Mesendoderm (in vitro differentiated cells): ENCODE results near the gene DTX1.
A peak's percentile ranks its signal among the peaks of the same experiment; 100 is the strongest.

Experiments
- DNase-seq: peaks from one replicate; pipeline ENCODE4 v3.0.0; 2013
- H2AK5ac ChIP-seq: 2 replicates; pipeline ENCODE4 v1.6.1; 2013; ENCODE audit warnings: low read length, inconsistent platforms
- H2BK120ac ChIP-seq: 2 replicates; pipeline ENCODE4 v1.6.1; 2013; ENCODE audit warnings: low read depth, mild to moderate bottlenecking, low read length, moderate library complexity, mixed read lengths
- H2BK15ac ChIP-seq: replicated peaks from 2 replicates; pipeline ENCODE4 v1.6.1; 2013; ENCODE audit warnings: low read depth, mild to moderate bottlenecking, moderate library complexity
- H2BK5ac ChIP-seq: 2 replicates; pipeline ENCODE4 v1.6.1; 2013; ENCODE audit warnings: low read length, inconsistent platforms
- H3K18ac ChIP-seq: 2 replicates; pipeline ENCODE4 v1.6.1; 2013; ENCODE audit warnings: mild to moderate bottlenecking, low read length, mixed read lengths
- H3K23ac ChIP-seq: one replicate; pipeline ENCODE4 v1.6.1; 2013; ENCODE audit warnings: low read length
- H3K27ac ChIP-seq: 2 replicates; pipeline ENCODE4 v1.5.1; 2013; ENCODE audit warnings: low read depth, mild to moderate bottlenecking, inconsistent platforms, low read length, moderate library complexity
- H3K27me3 ChIP-seq: 2 replicates; pipeline ENCODE4 v1.6.1; 2013; ENCODE audit warnings: low read length, control low read depth, mild to moderate bottlenecking, inconsistent platforms; ENCODE audit not compliant: insufficient read depth, poor library complexity
- H3K36me3 ChIP-seq: 2 replicates; pipeline ENCODE4 v1.6.1; 2013; ENCODE audit warnings: low read length, inconsistent platforms; ENCODE audit not compliant: control insufficient read depth, insufficient read depth
- H3K4ac ChIP-seq: one replicate; pipeline ENCODE4 v1.6.1; 2013; ENCODE audit warnings: low read depth, mild to moderate bottlenecking, low read length, moderate library complexity
- H3K4me1 ChIP-seq: 2 replicates; pipeline ENCODE4 v1.6.1; 2013; ENCODE audit warnings: low read depth, low read length, inconsistent platforms; ENCODE audit not compliant: control insufficient read depth
- H3K4me2 ChIP-seq: 2 replicates; pipeline ENCODE4 v1.6.1; 2013; ENCODE audit warnings: low read length
- H3K4me3 ChIP-seq: 2 replicates; pipeline ENCODE4 v1.5.1; 2013; ENCODE audit warnings: mild to moderate bottlenecking, low read length
- H3K56ac ChIP-seq: one replicate; pipeline ENCODE4 v1.6.1; 2013; ENCODE audit warnings: low read length
- H3K79me1 ChIP-seq: 2 replicates; pipeline ENCODE4 v1.6.1; 2013; ENCODE audit warnings: low read length, inconsistent platforms
- H3K79me2 ChIP-seq: 2 replicates; pipeline ENCODE4 v1.6.1; 2013; ENCODE audit warnings: mild to moderate bottlenecking, low read length; ENCODE audit not compliant: control insufficient read depth, insufficient read depth
- H3K9ac ChIP-seq: 2 replicates; pipeline ENCODE4 v1.6.1; 2013; ENCODE audit warnings: low read length, inconsistent platforms
- H4K5ac ChIP-seq: one replicate; pipeline ENCODE4 v1.6.1; 2013; ENCODE audit warnings: low read length
- H4K8ac ChIP-seq: one replicate; pipeline ENCODE4 v1.6.1; 2013; ENCODE audit warnings: low read depth, mild to moderate bottlenecking, control low read depth, low read length, moderate library complexity
- WGBS: extraction: QIAGEN DNeasy Blood & Tissue Kit; methylation state at CpG from one replicate; pipeline ENCODE4 v1.1.7; 2013; ENCODE audit warnings: low lambda C conversion rate, missing lambda C conversion rate; ENCODE audit not compliant: insufficient coverage; ENCODE audit errors: extremely low coverage; 5-methylcytosine and 5-hydroxymethylcytosine counted together

Gene DTX1

GRCh38 chr12:113065126-113066007, 8.8 kb downstream of the DTX1 start:
- no peak overlapping the region for H2AK5ac ChIP-seq
- H3K36me3 ChIP-seq = no peaks in the 10 kb centered on the region
- H4K8ac ChIP-seq = no peak overlapping the region
- H2BK5ac ChIP-seq = no peak overlapping the region
- DNase-seq = peak; percentile 62
- H3K4me1 ChIP-seq = no peaks in the 10 kb centered on the region
- no peak overlapping the region for H3K18ac ChIP-seq
- WGBS = no CpG with 5 or more reads among the region's 31 CpGs
- H3K4me3 ChIP-seq = no peak overlapping the region
- H3K56ac ChIP-seq = no peak overlapping the region
- no peak overlapping the region for H3K23ac ChIP-seq
- H2BK15ac ChIP-seq = no peak overlapping the region
- no peak overlapping the region for H3K9ac ChIP-seq
- no peak overlapping the region for H4K5ac ChIP-seq
- peak overlapping the region; percentile 54 for H3K4me2 ChIP-seq
- no peaks in the 10 kb centered on the region for H3K79me1 ChIP-seq
- no peaks in the 10 kb centered on the region for H3K27me3 ChIP-seq
- no peak overlapping the region for H3K4ac ChIP-seq
- no peaks in the 10 kb centered on the region for H3K79me2 ChIP-seq
- no peak overlapping the region for H3K27ac ChIP-seq
- H2BK120ac ChIP-seq = no peak overlapping the region

GRCh38 chr12:113066813-113067400, 10.4 kb downstream of the DTX1 start:
- H3K9ac ChIP-seq = no peak overlapping the region
- no peak overlapping the region for H2BK5ac ChIP-seq
- no peaks in the 10 kb centered on the region for H3K79me2 ChIP-seq
- H3K23ac ChIP-seq = no peak overlapping the region
- no peak overlapping the region for H4K8ac ChIP-seq
- H3K36me3 ChIP-seq = no peaks in the 10 kb centered on the region
- no peak overlapping the region for H3K27ac ChIP-seq
- no peak overlapping the region for H4K5ac ChIP-seq
- no peaks in the 10 kb centered on the region for H3K4me1 ChIP-seq
- no peak for DNase-seq
- H3K18ac ChIP-seq = no peak overlapping the region
- no peak overlapping the region for H3K4me2 ChIP-seq
- H3K4me3 ChIP-seq = no peak overlapping the region
- no peak overlapping the region for H2BK120ac ChIP-seq
- no peaks in the 10 kb centered on the region for H3K27me3 ChIP-seq
- H2BK15ac ChIP-seq = no peak overlapping the region
- WGBS = no CpG with 5 or more reads among the region's 13 CpGs
- no peak overlapping the region for H3K4ac ChIP-seq
- H2AK5ac ChIP-seq = no peak overlapping the region
- no peak overlapping the region for H3K56ac ChIP-seq
- H3K79me1 ChIP-seq = no peaks in the 10 kb centered on the region

GRCh38 chr12:113067987-113068935, 11.7 kb downstream of the DTX1 start:
- Histone ChIP-seq H3K4me1 (no peaks in the 10 kb centered on the region), H2BK5ac (no peak overlapping the region), H2BK15ac (no peak overlapping the region), H3K4me2 (no peak overlapping the region), H2BK120ac (no peak overlapping the region), H4K5ac (no peak overlapping the region), H3K23ac (no peak overlapping the region), H3K79me1 (no peaks in the 10 kb centered on the region), H3K27ac (no peak overlapping the region), H3K36me3 (no peaks in the 10 kb centered on the region), H4K8ac (no peak overlapping the region), H2AK5ac (no peak overlapping the region), H3K56ac (no peak overlapping the region), H3K4me3 (no peak overlapping the region), H3K4ac (no peak overlapping the region), H3K27me3 (no peaks in the 10 kb centered on the region), H3K9ac (no peak overlapping the region), H3K79me2 (no peaks in the 10 kb centered on the region), H3K18ac (no peak overlapping the region)
- no CpG with 5 or more reads among the region's 10 CpGs for WGBS
- no peak for DNase-seq

- no peak for DNase-seq
- Histone ChIP-seq H3K79me2 (no peaks in the 10 kb centered on the region), H3K56ac (no peak overlapping the region), H4K5ac (no peak overlapping the region), H3K4me1 (no peaks in the 10 kb centered on the region), H3K18ac (no peak overlapping the region), H3K4me3 (no peak overlapping the region), H2AK5ac (no peak overlapping the region), H3K36me3 (no peaks in the 10 kb centered on the region), H2BK120ac (no peak overlapping the region), H4K8ac (no peak overlapping the region), H3K79me1 (no peaks in the 10 kb centered on the region), H3K23ac (no peak overlapping the region), H3K9ac (no peak overlapping the region), H2BK15ac (no peak overlapping the region), H3K4me2 (no peak overlapping the region), H3K27me3 (no peaks in the 10 kb centered on the region), H3K4ac (no peak overlapping the region), H2BK5ac (no peak overlapping the region), H3K27ac (no peak overlapping the region)
- no CpG with 5 or more reads among the region's 5 CpGs for WGBS
Measured at GRCh38 chr12:113069149-113069548, 12.6 kb downstream of the DTX1 start.

- Histone ChIP-seq H3K18ac (no peak overlapping the region), H3K4me2 (no peak overlapping the region), H3K79me2 (no peaks in the 10 kb centered on the region), H3K36me3 (no peaks in the 10 kb centered on the region), H3K4me1 (no peaks in the 10 kb centered on the region), H3K4me3 (no peak overlapping the region), H3K27ac (no peak overlapping the region), H3K27me3 (no peaks in the 10 kb centered on the region), H3K23ac (no peak overlapping the region), H3K56ac (no peak overlapping the region), H3K79me1 (no peaks in the 10 kb centered on the region), H3K9ac (no peak overlapping the region), H2AK5ac (no peak overlapping the region), H2BK120ac (no peak overlapping the region), H2BK15ac (no peak overlapping the region), H2BK5ac (no peak overlapping the region), H4K8ac (no peak overlapping the region), H4K5ac (no peak overlapping the region), H3K4ac (no peak overlapping the region)
- no CpG with 5 or more reads among the region's 6 CpGs for WGBS
- DNase-seq = no peak
Measured at GRCh38 chr12:113069751-113070116, 13.2 kb downstream of the DTX1 start.
